Endothelial cell of umbilical vein (primary cell): ENCODE measurements around the gene C10orf67. TPM values are rescaled to one million over a fixed set of nuclear protein-coding genes. Genes with fewer than 3 reads are reported as not detected.

Experiments used
- BruUV-seq: library from RNA; stranded (reverse); fragments of 400-500 nt; replicated peaks from 2 replicates; lab custom pipeline; 2021; lab: Mats Ljungman, UMichigan
- CTCF ChIA-PET: fragments of 300-600, 350-600 bp; sonication (Branson Sonifier 250); formaldehyde crosslinking; loops from one replicate; lab custom pipeline; 2021; ENCODE audit warnings: antibody characterized with exemption, inconsistent platforms; lab: Charles Lee
- POLR2A ChIA-PET: fragments of 300-600, 350-600 bp; sonication (Branson Sonifier 250); formaldehyde crosslinking; loops from one replicate; lab custom pipeline; 2021; ENCODE audit warnings: antibody characterized with exemption, inconsistent platforms; lab: Charles Lee
- DNase-seq: peaks from one replicate; pipeline ENCODE4 v3.0.0-alpha.2; 2011; ENCODE audit warnings: low read depth, low spot score
- FAIRE-seq: peaks from 2 replicates; lab custom pipeline; 2011; peaks lifted over from hg19 to GRCh38; lab: Jason Lieb, UNC
- H2AFZ ChIP-seq: 2 replicates; pipeline ENCODE4 v1.6.0; 2012; ENCODE audit warnings: low read depth, low read length, control low read depth, inconsistent platforms
- H3K27ac ChIP-seq: 2 replicates; pipeline ENCODE4 v1.5.1; 2011; ENCODE audit warnings: low read depth, mild to moderate bottlenecking, control low read depth, low read length, moderate library complexity; ENCODE audit not compliant: insufficient read depth
- H3K27me3 ChIP-seq, 2 experiments: 2 replicates each; pipeline versions ENCODE4 v1.6.0 to v1.6.1; 2011; ENCODE audit warnings: low read length in 2 of 2, mixed read lengths in 1 of 2; ENCODE audit not compliant: control insufficient read depth in 2 of 2, insufficient read depth in 2 of 2
- H3K36me3 ChIP-seq, 2 experiments: 2 replicates in 1 of 2; 3 replicates in 1 of 2; pipeline ENCODE4 v1.5.1; 2011; ENCODE audit warnings: low read length in 2 of 2, mild to moderate bottlenecking in 1 of 2, moderate library complexity in 1 of 2; ENCODE audit not compliant: control insufficient read depth in 2 of 2, insufficient read depth in 2 of 2; ENCODE audit errors: extremely low read depth in 1 of 2
- H3K4me1 ChIP-seq: 3 replicates; pipeline ENCODE4 v1.5.1; 2011; ENCODE audit warnings: mild to moderate bottlenecking, low read length; ENCODE audit not compliant: control insufficient read depth, insufficient read depth; ENCODE audit errors: extremely low read depth
- H3K4me2 ChIP-seq: 2 replicates; pipeline ENCODE4 v1.6.1; 2011; ENCODE audit warnings: low read length, control low read depth, mixed read lengths; ENCODE audit not compliant: insufficient read depth
- H3K4me3 ChIP-seq, 3 experiments: fragments of 200-600 bp in 1 of 3; sonication (generic), shearing (Covaris generic) in 1 of 3; replicated peaks in 1 of 3; 2 replicates each; pipeline ENCODE4 v1.5.1; 2011 to 2016; ENCODE audit warnings: control low read depth in 3 of 3, low read length in 3 of 3, mild to moderate bottlenecking in 2 of 3, inconsistent platforms in 1 of 3, low read depth in 1 of 3, moderate library complexity in 1 of 3; ENCODE audit not compliant: insufficient read depth in 1 of 3
- H3K79me2 ChIP-seq: 2 replicates; pipeline ENCODE4 v1.6.0; 2012; ENCODE audit warnings: low read length, inconsistent platforms; ENCODE audit not compliant: control insufficient read depth, insufficient read depth
- H3K9ac ChIP-seq: replicated peaks from 2 replicates; pipeline ENCODE3; 2011; ENCODE audit warnings: low read length, control low read depth; ENCODE audit not compliant: insufficient read depth; ENCODE audit errors: extremely low read depth
- H3K9me1 ChIP-seq: replicated peaks from 3 replicates; pipeline ENCODE4 v1.6.0; 2011; ENCODE audit warnings: mild to moderate bottlenecking, low read length; ENCODE audit not compliant: control insufficient read depth, insufficient read depth; ENCODE audit errors: extremely low read depth
- H3K9me3 ChIP-seq: replicated peaks from 2 replicates; pipeline ENCODE4 v1.5.1; 2012; ENCODE audit warnings: low read length, inconsistent platforms; ENCODE audit not compliant: control insufficient read depth, insufficient read depth
- H4K20me1 ChIP-seq: replicated peaks from 2 replicates; pipeline ENCODE3; 2011; ENCODE audit warnings: mild to moderate bottlenecking, low read length; ENCODE audit not compliant: control insufficient read depth, insufficient read depth; ENCODE audit errors: extremely low read depth
- CTCF ChIP-seq, 2 donors: IDR thresholded peaks; 1 replicate in 1 of 2; 2 replicates in 1 of 2; pipeline ENCODE4 v1.5.1; 2011; ENCODE audit warnings: low read length in 2 of 2, mild to moderate bottlenecking in 2 of 2, moderate library complexity in 2 of 2, control low read depth in 1 of 2, inconsistent platforms in 1 of 2, low read depth in 1 of 2; ENCODE audit not compliant: insufficient read depth in 1 of 2; ENCODE audit errors: extremely low read depth in 1 of 2
- EZH2 ChIP-seq: IDR thresholded peaks from 2 replicates; pipeline ENCODE4 v1.6.1; 2012; ENCODE audit warnings: borderline replicate concordance, low read depth, mild to moderate bottlenecking, moderate library complexity, low read length, inconsistent platforms; ENCODE audit not compliant: severe bottlenecking
- FOS ChIP-seq: IDR thresholded peaks from 2 replicates; pipeline ENCODE4 v1.6.1; 2011; ENCODE audit warnings: mild to moderate bottlenecking, low read length, moderate library complexity, borderline replicate concordance; ENCODE audit not compliant: insufficient read depth
- GATA2 ChIP-seq: IDR thresholded peaks from 2 replicates; pipeline ENCODE4 v1.7.0; 2011; ENCODE audit warnings: low read depth, mild to moderate bottlenecking, moderate library complexity, mixed read lengths, low read length; ENCODE audit not compliant: insufficient read length, insufficient read depth
- JUN ChIP-seq: IDR thresholded peaks from 2 replicates; pipeline ENCODE4 v1.6.1; 2011; ENCODE audit warnings: borderline replicate concordance, low read depth; ENCODE audit not compliant: insufficient read length, insufficient read depth
- MAX ChIP-seq: IDR thresholded peaks from 2 replicates; pipeline ENCODE4 v1.6.1; 2011; ENCODE audit not compliant: insufficient read depth, insufficient read length
- MYC ChIP-seq: IDR thresholded peaks from one replicate; pipeline ENCODE4 v1.6.1; 2011; ENCODE audit warnings: mild to moderate bottlenecking, low read depth, low read length
- POLR2A ChIP-seq: IDR thresholded peaks from 2 replicates; pipeline ENCODE4 v1.6.1; 2012; ENCODE audit warnings: low read depth, mild to moderate bottlenecking, control low read depth, low read length
- POLR2AphosphoS5 ChIP-seq: IDR thresholded peaks from 2 replicates; pipeline ENCODE4 v1.6.1; 2012; ENCODE audit warnings: low read depth, mild to moderate bottlenecking, control low read depth, low read length, moderate library complexity; ENCODE audit not compliant: insufficient read depth
- dilution Hi-C: fragments of 300-500 bp; cut with MboI; formaldehyde crosslinking; loops from one replicate; pipeline ENCODE4 v1.15.0; 2019; ENCODE audit warnings: low sequenced_read_pairs; ENCODE audit not compliant: extremely low pct_ligation_motif_present
- intact Hi-C: fragments of 100-400 bp; cut with micrococcal nuclease; formaldehyde crosslinking; loops from one replicate; pipeline ENCODE4 v1.10.0; 2022
- polyA plus RNA-seq, 4 experiments: library from polyadenylated mRNA; depleted of rRNA in 3 of 4; stranded (reverse) in 3 of 4; unstranded in 1 of 4; fragments of >200 nt; gene quantifications; 2 replicates each; pipeline versions ENCODE4 v1.2.1 to v1.2.3, GENCODE V29; 2011 to 2012; ENCODE audit warnings: missing spikeins in 1 of 4
- total RNA-seq: library from RNA; stranded (reverse); gene quantifications from 2 replicates; pipeline ENCODE4 v1.2.3, GENCODE V29; 2021

The C10orf67 gene
- total and polyA plus RNA-seq, 2 donors (not counting 3 experiments of a cell fraction or from before 2014, with no cell fraction given), result not detected

DNA sequence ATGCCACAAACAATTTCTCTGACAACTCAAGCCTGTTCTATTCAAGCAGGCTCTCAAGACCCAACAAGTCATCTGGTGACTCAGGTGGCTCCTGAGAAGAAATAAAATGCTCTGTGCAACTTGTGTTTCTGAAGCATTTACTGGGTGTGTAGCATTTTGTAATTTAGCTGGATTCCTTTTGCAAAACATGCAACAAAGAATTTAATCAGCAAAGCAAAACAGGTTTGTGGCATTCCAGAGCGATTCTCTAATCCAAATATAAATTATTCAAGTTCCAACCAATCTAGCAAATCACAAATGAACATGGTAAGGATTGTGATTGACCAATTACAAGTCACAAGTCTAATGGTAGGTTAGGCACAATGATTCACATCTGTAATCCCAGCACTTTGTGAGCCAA, 39.8 kb upstream of the C10orf67 start:
- no peak for DNase-seq
- Histone ChIP-seq H3K4me3 (no peak overlapping the region), H3K4me2 (no peak overlapping the region), H3K79me2 (no peaks in the 10 kb centered on the region), H3K9me3 (no peaks in the 10 kb centered on the region), H3K9me1 (no peaks in the 10 kb centered on the region), H3K4me1 (no peaks in the 10 kb centered on the region), H2AFZ (no peak overlapping the region), H3K9ac (no peak overlapping the region), H3K27me3 (no peaks in the 10 kb centered on the region), H4K20me1 (no peaks in the 10 kb centered on the region), H3K36me3 (no peaks in the 10 kb centered on the region), H3K27ac (no peak overlapping the region)
- TF ChIP-seq CTCF (IDR thresholded peaks at IDR 0.05; ENCODE audit: extremely low read depth in 1 of 2, insufficient read depth in 1 of 2, low read depth in 1 of 2, low read length in 2 of 2) (no peak), FOS (no peak), EZH2 (no peak), POLR2A (no peak), JUN (no peak), GATA2 (no peak), MAX (no peak), POLR2AphosphoS5 (no peak), MYC (no peak)
- dilution Hi-C loops (no loop called here), intact Hi-C loops (no loop called here)
- no TSS peak for BruUV-seq
- POLR2A ChIA-PET, result no interaction called here
- CTCF ChIA-PET, result no interaction called here
- no peak for FAIRE-seq
